Esophagus mucosa (tissue), 1 donor: ENCODE data around the gene SMAD5. TPM values are rescaled to one million over a fixed set of nuclear protein-coding genes. Genes with fewer than 3 reads are reported as not detected.

Source experiments
- ATAC-seq: fragments of 200-7000 bp; cut with Tn5 transposase; one replicate; pipeline ENCODE4 v1.9.1; 2020
- total RNA-seq: library from RNA; stranded (reverse); gene quantifications from one replicate; pipeline ENCODE4 v1.2.4, GENCODE V29; 2023
- donor health status: DM: yes; HTN: yes; CAD: no.

The SMAD5 gene
- total RNA-seq, 1 donor from 2014 or later: 46.8 TPM

DNA sequence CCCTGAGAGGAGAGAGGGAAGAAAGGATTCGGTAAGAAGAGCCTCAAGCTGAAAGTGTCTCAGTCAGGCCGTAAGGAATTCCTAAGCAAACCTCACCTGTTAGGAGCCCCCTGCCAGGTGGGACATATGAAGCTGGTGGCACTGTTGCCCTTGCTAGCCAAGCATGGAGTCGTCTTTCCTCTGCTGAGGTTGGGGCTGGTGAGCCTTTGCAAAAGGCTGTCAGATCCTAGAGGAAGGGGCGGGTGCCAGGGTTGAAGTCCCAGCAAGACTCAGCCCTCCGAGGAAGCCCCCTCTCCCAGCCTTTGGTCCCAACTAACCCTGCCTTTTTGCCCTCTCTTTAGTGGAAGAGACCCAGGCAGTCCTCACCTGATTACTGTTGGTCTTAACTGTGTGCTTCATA, 65.8 kb downstream of the SMAD5 start:
- no peak for ATAC-seq

DNA sequence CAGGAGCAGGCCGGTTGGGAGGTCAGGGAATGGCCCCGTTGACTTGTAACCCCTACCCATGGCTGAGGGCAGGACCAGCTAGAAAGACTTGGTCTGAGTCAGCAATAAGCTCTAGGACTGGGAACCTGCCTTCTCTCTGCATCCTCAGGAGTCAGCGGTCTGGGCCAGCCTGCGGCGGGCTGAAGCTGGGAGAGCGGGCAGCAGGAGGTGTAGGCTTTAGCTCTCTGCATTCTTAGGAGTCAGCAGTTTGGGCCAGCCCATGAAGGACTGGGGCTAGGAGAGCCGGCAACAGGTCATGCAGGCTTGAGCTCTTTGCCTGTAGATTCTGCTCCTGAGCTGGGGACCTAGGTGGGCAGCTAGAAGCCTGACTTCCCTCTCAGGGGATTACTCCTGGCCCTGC, 66.8 kb downstream of the SMAD5 start:
- no peak for ATAC-seq

DNA sequence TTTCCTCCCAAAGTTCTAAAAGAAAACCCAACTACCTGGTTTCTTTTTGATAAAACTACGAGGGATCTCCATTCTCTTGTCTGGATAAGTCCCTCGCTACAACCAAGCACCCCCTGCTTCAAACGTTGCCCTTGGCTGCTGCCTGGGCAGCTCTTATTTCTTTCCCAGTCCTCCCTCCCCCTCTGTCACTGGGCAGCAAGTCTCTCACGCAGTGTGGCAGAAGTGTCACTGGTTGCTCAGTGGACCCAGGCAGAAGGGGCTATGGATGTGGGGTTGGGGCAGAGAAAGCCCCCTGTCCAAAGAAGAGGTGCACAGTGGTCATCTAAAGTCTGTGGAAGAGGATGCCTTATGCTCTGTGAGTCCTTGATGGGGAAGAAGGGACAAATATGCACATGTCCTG, 67.5 kb downstream of the SMAD5 start:
- no peak for ATAC-seq

DNA sequence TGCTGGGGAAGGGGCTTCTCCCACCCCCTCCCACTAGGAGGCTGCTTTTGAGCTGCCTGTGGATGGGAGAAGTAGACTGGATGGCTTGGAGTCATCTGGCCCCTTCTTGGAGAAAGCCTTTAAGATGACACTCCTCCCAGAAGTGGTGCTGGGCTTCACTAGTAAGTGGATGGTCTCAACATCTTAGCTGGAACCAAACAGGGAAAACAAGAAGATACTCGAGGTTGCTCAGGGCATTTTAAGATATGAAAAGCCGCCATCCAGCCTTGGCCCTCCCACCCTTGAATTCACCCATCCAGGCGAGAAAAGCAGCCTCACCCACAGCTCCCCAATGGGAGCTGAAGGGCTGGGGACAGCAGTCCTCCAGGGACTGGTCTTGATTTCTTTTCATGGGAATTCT, 68.1 kb downstream of the SMAD5 start:
- ATAC-seq: no peak

DNA sequence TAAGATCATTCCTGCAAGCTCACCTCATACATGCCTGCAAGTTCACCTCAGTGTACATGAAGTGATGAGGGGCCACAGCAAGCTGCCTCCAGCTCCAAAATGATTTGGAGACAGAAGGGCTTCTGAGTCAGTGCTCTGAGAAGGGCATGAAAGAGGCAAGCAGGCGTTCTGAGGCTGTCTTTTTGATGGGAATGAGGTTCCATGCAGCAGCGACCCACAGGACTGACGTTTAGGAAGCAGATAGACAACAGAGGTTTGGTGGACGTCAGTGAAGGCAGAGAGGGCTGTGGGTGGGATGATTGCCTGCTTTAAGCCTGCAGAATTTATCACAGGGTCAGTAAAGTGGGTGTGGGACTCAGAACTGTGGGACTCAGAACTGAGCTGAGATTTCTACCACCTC, 69.2 kb downstream of the SMAD5 start:
- ATAC-seq: no peak

DNA sequence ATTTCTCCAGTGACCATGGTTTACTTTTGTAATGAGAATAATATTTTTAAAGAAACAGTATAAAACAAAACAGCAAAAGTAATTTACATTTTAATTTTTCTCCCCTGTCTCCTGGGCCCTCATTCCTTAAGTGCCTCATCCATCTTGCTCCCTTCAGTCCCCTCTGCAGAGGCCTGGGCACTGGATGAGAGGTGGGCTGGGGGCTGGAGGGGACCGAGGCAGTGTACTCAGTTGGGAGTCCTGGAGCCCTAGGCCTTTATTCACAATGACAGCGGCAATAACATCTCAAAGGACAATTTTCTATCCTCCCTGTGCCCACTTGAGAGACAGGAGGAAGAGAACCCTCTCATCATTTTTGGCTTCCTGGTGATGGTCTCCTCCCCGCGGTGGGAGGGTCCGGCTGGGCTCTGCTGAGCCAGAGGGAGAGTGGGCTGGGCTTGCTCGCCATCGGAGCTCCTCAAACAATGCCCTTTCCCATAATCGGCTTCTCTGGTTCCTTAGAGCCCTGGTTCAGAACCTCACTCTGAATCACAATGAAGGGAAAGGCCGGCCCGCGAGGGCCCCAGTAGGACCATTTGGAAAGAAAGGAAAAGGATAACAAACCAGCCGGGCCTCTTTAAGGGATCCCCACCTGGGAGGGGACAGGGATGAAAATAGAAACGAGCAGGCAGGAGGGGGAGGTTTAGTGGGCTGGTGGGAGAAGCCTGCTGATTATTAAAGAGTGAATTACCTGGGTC, 70.0 kb downstream of the SMAD5 start:
- ATAC-seq: no peak

DNA sequence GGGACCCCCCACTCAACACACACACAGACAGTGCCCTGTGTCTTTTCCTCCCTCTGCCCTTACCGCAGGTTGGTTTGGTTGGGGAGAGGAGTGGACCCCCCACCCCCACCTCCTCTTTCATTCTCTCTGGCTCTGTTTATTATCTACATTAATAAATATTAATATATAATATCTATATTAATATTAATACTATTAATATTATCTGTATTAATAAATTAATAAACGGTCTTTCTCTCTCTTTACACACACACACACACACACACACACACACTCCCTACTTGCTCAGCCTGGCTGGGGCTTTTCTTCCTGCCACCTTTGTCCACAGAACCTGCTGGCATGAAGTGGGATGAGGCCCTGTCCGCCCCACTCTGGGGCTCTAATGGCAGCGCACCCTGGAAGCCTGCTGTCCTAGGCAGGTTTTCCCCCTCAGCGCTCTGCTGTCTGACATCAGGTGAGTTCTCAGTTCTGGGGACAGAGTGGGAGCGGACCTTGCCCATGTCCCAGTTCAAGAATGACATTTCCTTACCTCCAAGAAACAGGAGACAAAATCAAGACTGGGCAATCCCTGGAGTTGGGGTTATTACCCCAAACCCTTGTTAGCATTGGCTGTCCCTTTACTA, 70.8 kb downstream of the SMAD5 start:
- no peak for ATAC-seq

DNA sequence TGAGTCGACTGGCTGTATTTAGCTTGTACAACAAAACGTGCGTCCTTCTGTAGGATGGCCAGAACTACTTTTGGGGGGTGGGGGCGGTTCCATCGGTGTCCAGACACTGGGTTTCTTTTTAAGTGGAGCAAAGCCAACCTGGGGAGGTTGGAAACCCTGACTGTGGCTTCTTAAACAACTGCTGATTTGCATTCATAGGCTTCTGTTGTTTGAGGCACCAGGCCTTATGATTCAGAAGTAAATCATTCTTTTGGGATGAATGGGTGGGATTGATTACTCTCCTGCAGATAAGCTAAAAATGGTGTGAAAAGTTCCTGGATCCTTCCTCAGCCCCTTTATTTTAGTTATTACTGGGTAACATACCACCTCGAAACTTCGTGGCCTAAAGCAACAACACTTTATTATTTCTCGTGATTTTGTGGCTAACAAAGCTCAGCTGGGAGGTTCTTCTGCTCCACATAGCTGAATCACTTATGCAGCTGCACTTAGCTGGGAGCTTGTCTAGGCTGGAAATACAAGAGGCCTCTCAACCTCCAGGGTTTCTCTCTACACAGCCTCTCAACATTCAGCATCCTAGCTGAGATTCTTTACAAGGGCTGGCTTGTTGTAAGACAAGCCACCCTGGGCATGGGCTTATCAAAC, 72.5 kb downstream of the SMAD5 start:
- ATAC-seq: no peak

DNA sequence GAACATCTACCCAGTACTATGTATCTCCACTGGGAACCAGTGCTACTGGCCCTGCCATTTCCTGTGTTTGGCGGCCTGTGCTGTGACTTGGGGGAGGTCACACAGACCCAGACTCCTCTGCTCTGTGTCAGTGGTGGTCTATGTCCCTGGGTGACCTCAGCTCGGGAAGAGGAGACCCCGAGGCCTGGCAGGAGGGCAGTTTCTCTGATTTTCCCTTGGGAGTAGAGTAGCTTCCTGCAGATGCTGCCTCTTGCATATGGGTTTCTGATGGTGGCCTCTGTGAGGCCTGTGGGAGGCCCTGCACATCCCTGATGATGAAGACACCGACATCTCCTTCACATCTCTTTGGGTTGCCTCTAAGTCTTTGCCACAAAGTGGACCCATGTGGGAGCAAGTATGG, 73.3 kb downstream of the SMAD5 start:
- ATAC-seq: no peak

DNA sequence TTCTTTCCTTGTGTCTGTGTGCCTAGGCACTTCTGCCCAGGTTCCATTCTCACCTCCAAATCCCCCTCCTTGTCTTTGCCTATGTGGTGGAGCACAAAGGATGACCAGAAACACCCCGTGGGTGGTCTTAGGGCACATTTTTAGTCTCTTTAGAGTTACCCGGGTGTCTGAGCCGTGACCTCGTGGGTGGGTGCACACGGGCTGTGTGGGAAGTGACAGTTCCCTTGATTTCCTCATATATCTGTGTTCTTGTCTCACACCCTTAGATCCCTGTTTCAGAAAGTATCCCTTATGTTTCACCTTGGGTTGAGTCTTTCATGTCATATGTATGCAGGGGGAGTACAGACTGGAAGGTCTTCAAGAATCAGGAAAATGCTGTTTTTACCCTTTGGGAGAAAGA, 73.7 kb downstream of the SMAD5 start:
- ATAC-seq: no peak

DNA sequence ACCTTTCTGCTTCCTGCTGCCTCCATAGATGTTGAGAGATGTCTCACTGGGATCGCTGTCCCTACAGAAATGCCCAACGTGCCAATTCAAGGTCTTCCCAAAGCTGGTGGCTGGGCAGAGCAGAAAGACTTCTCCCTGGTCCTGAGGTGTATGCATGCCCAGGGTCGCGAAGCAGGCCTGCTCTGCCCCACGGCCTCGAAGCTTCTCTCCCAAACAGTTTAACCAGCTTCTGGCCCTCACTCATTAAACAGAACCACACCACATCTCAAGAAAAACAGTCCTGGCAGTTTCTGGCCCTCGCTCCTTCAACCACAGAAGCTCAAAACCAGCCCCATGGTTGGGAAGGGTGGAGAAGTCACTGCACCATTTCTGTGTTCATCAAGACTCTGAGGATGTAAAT, 75.0 kb downstream of the SMAD5 start:
- no peak for ATAC-seq

DNA sequence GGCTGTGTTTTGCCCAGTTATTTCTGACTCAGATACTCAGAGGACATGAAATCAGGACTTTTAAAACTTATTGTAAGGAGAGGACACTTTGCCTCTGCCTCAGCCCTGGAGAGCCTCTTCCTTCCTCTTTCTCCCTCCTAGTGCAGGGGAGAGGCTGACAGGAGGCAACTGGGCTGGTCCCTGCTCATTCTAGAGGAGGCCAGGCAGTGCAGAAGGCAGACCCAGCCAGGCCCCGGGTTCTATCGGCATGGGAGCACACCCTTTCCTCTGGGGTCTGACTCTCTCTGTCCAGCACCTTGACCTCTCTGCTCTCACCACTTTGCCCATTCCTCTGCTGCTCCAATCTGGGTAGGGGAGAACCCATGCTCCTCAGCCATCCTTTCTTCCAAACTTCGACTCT, 76.3 kb downstream of the SMAD5 start:
- ATAC-seq: no peak

DNA sequence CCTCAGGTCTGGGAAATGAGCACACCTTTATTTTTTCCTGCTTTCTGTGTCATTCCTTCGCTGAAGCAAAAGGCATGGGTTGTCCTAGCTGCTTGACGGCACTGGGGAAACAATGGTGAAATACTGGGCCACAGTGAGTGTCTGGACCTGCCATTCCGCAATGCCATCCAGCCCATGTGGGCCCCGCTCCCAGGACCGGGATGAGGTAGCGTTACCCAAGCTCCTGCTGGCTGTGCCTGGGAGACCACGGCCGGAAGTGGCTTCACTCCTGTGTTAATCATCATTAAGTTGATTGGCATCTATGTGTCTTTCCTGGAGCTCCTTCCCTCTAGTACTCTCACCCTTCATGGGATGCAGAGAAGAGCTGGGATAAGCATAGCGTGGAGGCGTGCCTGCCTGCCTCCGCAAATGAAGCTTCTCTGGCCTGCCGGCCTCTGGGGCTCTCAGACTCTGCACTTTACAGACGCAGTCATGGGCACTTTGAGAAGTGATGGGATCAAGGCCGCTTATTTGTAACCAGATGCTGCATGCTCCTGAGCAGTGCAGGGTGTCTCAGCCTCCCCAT, 76.8 kb downstream of the SMAD5 start:
- ATAC-seq: no peak

DNA sequence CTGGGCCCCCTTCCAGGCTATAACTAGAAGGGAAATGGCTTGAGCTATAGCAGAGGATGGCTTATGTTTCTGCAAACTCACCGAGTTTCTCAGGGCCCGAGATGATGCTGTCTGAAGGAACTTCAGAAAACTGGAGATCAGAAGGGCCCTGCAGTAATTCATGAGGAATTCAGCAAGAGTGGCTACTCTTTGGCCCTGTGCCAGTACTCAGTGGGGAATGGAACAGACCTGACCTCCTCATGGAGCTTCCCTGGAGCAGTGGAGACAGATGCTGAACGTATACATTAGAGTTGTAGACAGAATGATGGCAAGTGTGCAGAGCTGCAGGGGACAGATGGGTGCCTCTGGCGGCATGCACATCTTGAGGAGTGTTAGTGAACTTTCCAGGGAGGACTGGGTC, 77.6 kb downstream of the SMAD5 start:
- ATAC-seq: no peak

DNA sequence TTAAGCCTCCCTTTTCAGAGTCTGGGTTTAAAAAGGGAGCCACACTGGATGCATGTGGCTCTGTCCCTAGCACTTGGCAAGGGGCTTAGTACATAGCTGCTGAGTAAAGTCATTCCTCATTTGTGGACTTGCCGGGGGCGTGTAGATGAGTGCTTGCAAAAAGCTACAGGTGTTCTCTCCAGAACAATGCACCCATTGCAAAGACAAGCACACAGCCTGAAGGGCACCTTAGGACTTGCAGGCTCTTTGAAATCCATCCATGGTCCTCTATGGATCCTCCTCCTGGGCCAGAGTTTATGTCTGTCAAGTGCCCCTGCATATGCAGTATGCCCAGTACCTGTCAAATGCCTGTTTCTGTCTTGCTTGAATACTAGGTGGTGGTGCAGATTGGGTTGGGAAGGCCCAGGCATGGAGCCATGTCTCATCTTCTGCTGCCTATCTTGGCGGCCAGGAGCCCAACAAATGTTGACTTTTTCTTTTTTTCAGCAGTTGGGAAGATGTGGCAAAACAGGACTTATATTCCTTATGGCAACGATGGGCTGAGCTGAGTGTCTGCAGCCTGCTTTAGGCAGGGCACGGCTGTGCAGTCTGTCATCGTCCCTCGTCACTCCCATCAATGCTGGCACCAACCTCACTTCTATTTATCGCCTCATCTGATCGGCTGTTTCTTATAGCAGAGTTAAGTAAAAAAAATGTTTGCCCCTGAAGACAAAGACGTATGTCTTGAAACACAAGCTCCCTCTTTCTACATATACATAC, 78.8 kb downstream of the SMAD5 start:
- ATAC-seq: no peak

DNA sequence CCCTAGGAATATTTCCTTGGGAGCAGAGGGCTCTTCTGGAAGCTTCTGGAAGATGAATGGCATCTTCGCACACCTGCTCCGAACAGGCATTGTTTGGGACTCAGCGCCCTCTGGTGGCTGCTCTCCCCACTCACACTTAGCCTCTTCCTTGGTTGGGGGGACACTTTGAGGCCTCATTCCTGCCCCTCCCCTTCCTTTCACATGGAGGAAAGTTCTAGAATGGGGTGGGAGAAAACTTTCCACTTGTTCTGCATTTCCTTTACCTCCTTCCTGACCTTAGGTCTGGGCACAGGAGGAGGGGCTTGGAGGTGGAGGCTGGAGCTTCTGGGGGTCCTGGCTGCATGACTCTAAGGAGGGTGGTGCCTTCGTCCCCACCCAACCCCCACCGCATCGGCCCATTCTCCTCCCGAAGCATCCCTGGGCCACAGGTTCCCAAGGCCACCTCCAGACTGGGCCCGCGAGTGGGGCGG, 79.6 kb downstream of the SMAD5 start:
- ATAC-seq: peak; percentile 64

DNA sequence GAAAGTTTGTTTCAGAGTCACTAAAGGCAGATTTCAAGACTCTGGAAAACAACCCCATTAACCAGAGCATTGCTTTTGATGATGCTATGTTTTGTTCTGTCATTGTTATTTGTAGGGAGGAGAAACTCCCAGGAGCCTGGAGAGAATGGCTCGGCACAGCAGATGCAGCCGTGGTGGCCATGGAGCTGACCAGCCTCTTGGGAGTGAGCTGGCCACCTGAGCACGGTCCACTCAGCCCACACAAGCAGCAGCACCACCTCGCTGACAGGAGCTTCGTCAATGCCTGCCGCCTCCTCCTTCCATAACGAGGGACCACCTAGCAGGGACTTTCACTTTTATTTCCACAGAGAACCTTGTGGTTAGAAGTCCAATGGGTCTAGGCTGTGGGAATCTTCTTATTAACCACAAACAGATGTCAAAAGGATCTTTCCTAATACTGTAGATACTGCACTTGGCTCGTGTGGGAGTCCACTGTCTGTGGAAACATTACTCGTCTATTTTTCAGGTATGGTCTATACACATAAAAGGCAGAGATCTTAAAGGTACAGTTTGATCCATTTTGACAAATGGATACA, 81.4 kb downstream of the SMAD5 start:
- no peak for ATAC-seq

DNA sequence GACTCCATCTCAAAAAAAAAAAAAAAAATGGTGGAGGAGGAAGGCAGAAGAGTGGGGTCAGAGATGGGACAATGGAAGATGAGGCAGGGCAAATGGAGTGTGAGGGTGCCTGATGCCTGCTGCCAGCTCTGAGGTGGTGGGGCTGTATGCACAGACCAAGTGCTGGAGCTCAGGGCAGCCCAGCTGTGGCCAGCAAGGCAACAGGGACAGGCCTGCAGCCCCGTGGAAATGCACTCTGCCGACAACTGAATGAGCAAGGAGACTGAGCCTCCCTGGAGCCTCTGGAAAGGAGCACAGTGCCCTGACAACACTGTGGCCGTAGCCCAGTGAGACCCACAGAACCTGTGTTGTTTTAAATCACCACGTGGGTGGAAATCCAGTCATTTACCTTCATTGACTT, 83.2 kb downstream of the SMAD5 start:
- ATAC-seq: no peak

DNA sequence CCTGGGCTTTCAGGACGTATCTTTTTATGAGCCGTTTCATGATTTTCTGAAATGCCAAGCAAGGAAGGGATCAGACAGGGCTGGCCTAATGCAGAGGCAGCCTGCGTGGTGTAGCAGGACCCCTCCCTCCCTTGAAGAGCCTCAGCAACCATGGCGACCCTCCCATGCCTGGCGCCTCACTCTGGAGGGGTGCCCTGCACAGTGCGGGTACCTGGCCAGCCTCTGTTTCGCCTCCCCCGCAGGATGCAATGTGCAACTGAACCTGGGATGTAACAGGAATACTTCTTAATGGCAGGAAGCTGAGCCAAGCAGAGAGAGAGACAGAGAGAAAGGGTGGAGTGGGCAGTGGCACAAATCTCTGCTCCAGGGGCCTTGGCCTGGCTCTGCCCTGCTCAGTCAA, 83.6 kb downstream of the SMAD5 start:
- no peak for ATAC-seq

DNA sequence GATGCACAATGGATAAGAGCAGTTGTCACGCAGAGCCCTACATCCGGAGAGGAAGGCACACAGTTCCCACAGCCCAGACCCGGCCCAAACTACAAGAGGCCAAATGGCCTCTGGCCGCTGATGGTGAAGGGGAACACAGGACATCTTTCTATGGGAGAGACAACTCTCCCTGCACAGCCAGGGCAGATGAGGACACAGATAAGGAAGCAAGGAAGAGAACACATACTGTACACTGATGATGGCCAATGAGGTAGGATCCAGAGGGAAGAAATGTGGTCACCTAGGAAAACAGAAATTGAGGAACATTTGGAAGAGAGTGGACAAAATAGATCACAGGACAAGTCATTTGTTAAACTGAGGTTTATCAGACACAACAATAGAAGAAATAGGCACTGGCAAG, 88.7 kb downstream of the SMAD5 start:
- no peak for ATAC-seq

DNA sequence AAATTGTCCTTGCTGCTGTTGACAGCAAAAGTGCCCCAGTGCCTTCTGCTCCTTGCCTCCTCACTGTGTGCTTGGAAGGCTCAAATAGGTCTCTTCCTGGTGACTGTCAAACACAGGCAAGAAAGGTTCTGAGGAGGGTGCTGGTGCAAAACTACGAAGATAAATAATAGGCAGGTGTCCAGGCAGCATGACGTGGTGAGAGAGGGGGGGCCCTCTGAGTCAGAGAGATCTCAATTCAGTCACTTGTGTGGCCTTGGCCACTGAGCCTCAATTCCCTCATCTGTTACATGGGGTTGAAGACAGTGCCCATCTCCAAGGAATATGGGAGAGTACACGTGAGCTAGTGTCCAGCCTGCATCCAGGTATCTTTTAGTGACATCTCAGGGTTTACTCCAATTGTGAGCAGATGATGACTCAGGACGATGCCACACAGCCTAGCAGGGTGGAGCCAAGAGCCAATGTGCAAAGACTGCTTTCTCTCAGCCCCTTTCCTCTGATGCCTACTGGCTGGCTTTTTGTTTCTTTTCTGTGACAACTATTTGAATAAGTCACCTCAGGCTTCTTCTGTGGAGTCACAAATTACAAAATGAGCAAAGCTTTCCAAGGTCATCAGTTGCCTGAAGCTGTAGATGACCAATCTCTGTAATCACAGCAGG, 90.1 kb downstream of the SMAD5 start:
- ATAC-seq: no peak

DNA sequence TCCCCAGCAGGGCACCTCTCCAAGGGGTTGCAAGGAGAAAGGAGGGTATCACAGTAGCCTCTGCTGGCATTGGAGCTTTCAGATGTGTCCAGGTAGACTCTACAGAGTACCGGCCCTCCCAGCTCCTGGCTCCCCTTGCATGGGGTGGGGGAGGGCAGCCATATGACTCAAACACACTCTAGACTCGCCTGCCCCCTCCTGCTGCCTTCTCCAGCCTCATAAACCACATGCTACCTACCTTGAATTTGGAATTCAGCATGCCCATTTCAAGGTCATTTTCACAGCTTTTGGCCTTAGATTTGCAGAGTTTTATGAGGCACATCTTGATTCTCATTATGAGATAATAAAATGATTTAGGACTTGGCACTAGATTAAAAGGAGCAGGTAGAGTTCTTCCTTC, 93.2 kb downstream of the SMAD5 start:
- peak; percentile 17 for ATAC-seq
